Measurements from ENCODE around the gene NKAIN4. TPM values are rescaled to one million over a fixed set of nuclear protein-coding genes. Genes with fewer than 3 reads are reported as not detected.
"Not testable (repeated sequence)": the region's sequence is repeated elsewhere in the genome, so short reads cannot be mapped to it uniquely, and the experiment has no call there.

The NKAIN4 gene
- polyA plus RNA-seq, 1 donor: 6.8 TPM

- no peak for DNase-seq
- H3K4me3 ChIP-seq (ENCODE audit: low read length): no peak overlapping the region
- peaks cover 8% of the 10 kb centered on the region for H3K27me3 ChIP-seq (ENCODE audit: control insufficient read depth, insufficient read depth, low read length)
- no peaks in the 10 kb centered on the region for H3K36me3 ChIP-seq (ENCODE audit: control insufficient read depth, insufficient read depth, low read length)
- no CpG with 5 or more reads among the region's 16 CpGs for WGBS (ENCODE audit: insufficient coverage, low lambda C conversion rate)
- no peak overlapping the region for H3K27ac ChIP-seq (ENCODE audit: low read length)
- no peaks in the 10 kb centered on the region for H3K9me3 ChIP-seq (ENCODE audit: control insufficient read depth, low read depth, low read length)
- H3K4me1 ChIP-seq (ENCODE audit: control insufficient read depth, insufficient read depth, low read length): no peaks in the 10 kb centered on the region
These were observed 29.7 kb downstream of the NKAIN4 start for GRCh38 chr20:63224412-63225081.

- Histone ChIP-seq H3K4me3 (ENCODE audit: low read length) (no peak overlapping the region), H3K27ac (ENCODE audit: low read length) (no peak overlapping the region)
These were observed 30.4 kb downstream of the NKAIN4 start for GRCh38 chr20:63223826-63224207.

GRCh38 chr20:63223121-63223825, 31.0 kb downstream of the NKAIN4 start:
- Histone ChIP-seq H3K27ac (ENCODE audit: low read length) (no peak overlapping the region), H3K4me3 (ENCODE audit: low read length) (no peak overlapping the region), H3K36me3 (ENCODE audit: control insufficient read depth, insufficient read depth, low read length) (no peaks in the 10 kb centered on the region), H3K4me1 (ENCODE audit: control insufficient read depth, insufficient read depth, low read length) (no peaks in the 10 kb centered on the region), H3K27me3 (ENCODE audit: control insufficient read depth, insufficient read depth, low read length) (no peaks in the 10 kb centered on the region), H3K9me3 (ENCODE audit: control insufficient read depth, low read depth, low read length) (no peaks in the 10 kb centered on the region)
- no CpG with 5 or more reads among the region's 12 CpGs for WGBS (ENCODE audit: insufficient coverage, low lambda C conversion rate)
- DNase-seq: no peak

More at GRCh38 chr20:63223826-63224207, 30.4 kb downstream of the NKAIN4 start:
- DNase-seq: no peak
- H3K4me1 ChIP-seq (ENCODE audit: control insufficient read depth, insufficient read depth, low read length): no peaks in the 10 kb centered on the region
- no peaks in the 10 kb centered on the region for H3K9me3 ChIP-seq (ENCODE audit: control insufficient read depth, low read depth, low read length)
- H3K36me3 ChIP-seq (ENCODE audit: control insufficient read depth, insufficient read depth, low read length): no peaks in the 10 kb centered on the region
- peaks cover 1% of the 10 kb centered on the region for H3K27me3 ChIP-seq (ENCODE audit: control insufficient read depth, insufficient read depth, low read length)
- WGBS (ENCODE audit: insufficient coverage, low lambda C conversion rate): no CpG with 5 or more reads among the region's 6 CpGs

- DNase-seq: no peak
- H3K36me3 ChIP-seq (ENCODE audit: control insufficient read depth, insufficient read depth, low read length): no peaks in the 10 kb centered on the region
- H3K27me3 ChIP-seq (ENCODE audit: control insufficient read depth, insufficient read depth, low read length): no peaks in the 10 kb centered on the region
- WGBS (ENCODE audit: insufficient coverage, low lambda C conversion rate): no CpG with 5 or more reads among the region's 7 CpGs
- H3K9me3 ChIP-seq (ENCODE audit: control insufficient read depth, low read depth, low read length): no peaks in the 10 kb centered on the region
- H3K4me3 ChIP-seq (ENCODE audit: low read length): no peak overlapping the region
- H3K27ac ChIP-seq (ENCODE audit: low read length): no peak overlapping the region
- H3K4me1 ChIP-seq (ENCODE audit: control insufficient read depth, insufficient read depth, low read length): no peaks in the 10 kb centered on the region
These were observed 31.7 kb downstream of the NKAIN4 start for GRCh38 chr20:63222541-63222940.

- H3K9me3 ChIP-seq (ENCODE audit: control insufficient read depth, low read depth, low read length); H3K27me3 ChIP-seq (ENCODE audit: control insufficient read depth, insufficient read depth, low read length); H3K4me3 ChIP-seq (ENCODE audit: low read length); DNase-seq; H3K27ac ChIP-seq (ENCODE audit: low read length); H3K36me3 ChIP-seq (ENCODE audit: control insufficient read depth, insufficient read depth, low read length); H3K4me1 ChIP-seq (ENCODE audit: control insufficient read depth, insufficient read depth, low read length): not testable (repeated sequence)
- no CpG with 5 or more reads among the region's 12 CpGs for WGBS (ENCODE audit: insufficient coverage, low lambda C conversion rate)
These were observed 32.7 kb downstream of the NKAIN4 start for GRCh38 chr20:63221400-63222053.

- DNase-seq: no peak
- H3K9me3 ChIP-seq (ENCODE audit: control insufficient read depth, low read depth, low read length): no peaks in the 10 kb centered on the region
- no peaks in the 10 kb centered on the region for H3K27me3 ChIP-seq (ENCODE audit: control insufficient read depth, insufficient read depth, low read length)
- H3K4me1 ChIP-seq (ENCODE audit: control insufficient read depth, insufficient read depth, low read length): peaks cover 8% of the 10 kb centered on the region
- H3K27ac ChIP-seq (ENCODE audit: low read length): no peak overlapping the region
- WGBS (ENCODE audit: insufficient coverage, low lambda C conversion rate): no CpG with 5 or more reads among the region's 9 CpGs
- no peak overlapping the region for H3K4me3 ChIP-seq (ENCODE audit: low read length)
- no peaks in the 10 kb centered on the region for H3K36me3 ChIP-seq (ENCODE audit: control insufficient read depth, insufficient read depth, low read length)
These were observed 33.4 kb downstream of the NKAIN4 start for GRCh38 chr20:63220696-63221399.

- Histone ChIP-seq H3K4me1 (ENCODE audit: control insufficient read depth, insufficient read depth, low read length) (peaks cover 8% of the 10 kb centered on the region), H3K36me3 (ENCODE audit: control insufficient read depth, insufficient read depth, low read length) (no peaks in the 10 kb centered on the region), H3K27me3 (ENCODE audit: control insufficient read depth, insufficient read depth, low read length) (no peaks in the 10 kb centered on the region), H3K27ac (ENCODE audit: low read length) (no peak overlapping the region), H3K9me3 (ENCODE audit: control insufficient read depth, low read depth, low read length) (no peaks in the 10 kb centered on the region), H3K4me3 (ENCODE audit: low read length) (no peak overlapping the region)
- no peak for DNase-seq
- WGBS (ENCODE audit: insufficient coverage, low lambda C conversion rate): no CpG with 5 or more reads among the region's 25 CpGs
These were observed 34.3 kb downstream of the NKAIN4 start for GRCh38 chr20:63219866-63220521.

- no peaks in the 10 kb centered on the region for H3K27me3 ChIP-seq (ENCODE audit: control insufficient read depth, insufficient read depth, low read length)
- no peak overlapping the region for H3K4me3 ChIP-seq (ENCODE audit: low read length)
- H3K27ac ChIP-seq (ENCODE audit: low read length): no peak overlapping the region
- no CpG with 5 or more reads among the region's 8 CpGs for WGBS (ENCODE audit: insufficient coverage, low lambda C conversion rate)
- no peaks in the 10 kb centered on the region for H3K9me3 ChIP-seq (ENCODE audit: control insufficient read depth, low read depth, low read length)
- no peak for DNase-seq
- H3K4me1 ChIP-seq (ENCODE audit: control insufficient read depth, insufficient read depth, low read length): peaks cover 13% of the 10 kb centered on the region
- peaks cover 4% of the 10 kb centered on the region for H3K36me3 ChIP-seq (ENCODE audit: control insufficient read depth, insufficient read depth, low read length)
These were observed 34.8 kb downstream of the NKAIN4 start for GRCh38 chr20:63219447-63219821.

GRCh38 chr20:63218701-63219446, 35.4 kb downstream of the NKAIN4 start:
- Histone ChIP-seq H3K36me3 (ENCODE audit: control insufficient read depth, insufficient read depth, low read length) (peaks cover 9% of the 10 kb centered on the region), H3K27me3 (ENCODE audit: control insufficient read depth, insufficient read depth, low read length) (no peaks in the 10 kb centered on the region), H3K27ac (ENCODE audit: low read length) (no peak overlapping the region), H3K4me1 (ENCODE audit: control insufficient read depth, insufficient read depth, low read length) (peaks cover 18% of the 10 kb centered on the region), H3K9me3 (ENCODE audit: control insufficient read depth, low read depth, low read length) (no peaks in the 10 kb centered on the region), H3K4me3 (ENCODE audit: low read length) (no peak overlapping the region)
- WGBS (ENCODE audit: insufficient coverage, low lambda C conversion rate): 100% methylated on average over 1 of the region's 13 CpGs
- DNase-seq: no peak

Measured in large intestine (tissue), 3 donors.